Measurements from ENCODE around the gene MRPS27.

- TF ChIP-seq EZH2 (IDR thresholded peaks at IDR 0.05; ENCODE audit: insufficient read depth, poor library complexity, severe bottlenecking) (no peak), EZH2phosphoT487 (IDR thresholded peaks at IDR 0.05; ENCODE audit: insufficient read depth, low read depth) (no peak)
These were observed 27.6 kb downstream of the MRPS27 start for GRCh38 chr5:72292411-72292810.

All from GM23248 (cell line).